GM18499 (cell line): Measurements from ENCODE around the gene NEDD9.

Source experiments
- ATAC-seq: cut with Tn5 transposase; IDR thresholded peaks from one replicate; pipeline ENCODE4 v1.9.1; 2021; ENCODE audit warnings: moderate number of reproducible peaks; ENCODE audit not compliant: insufficient read depth, unreplicated experiment

The NEDD9 gene

DNA sequence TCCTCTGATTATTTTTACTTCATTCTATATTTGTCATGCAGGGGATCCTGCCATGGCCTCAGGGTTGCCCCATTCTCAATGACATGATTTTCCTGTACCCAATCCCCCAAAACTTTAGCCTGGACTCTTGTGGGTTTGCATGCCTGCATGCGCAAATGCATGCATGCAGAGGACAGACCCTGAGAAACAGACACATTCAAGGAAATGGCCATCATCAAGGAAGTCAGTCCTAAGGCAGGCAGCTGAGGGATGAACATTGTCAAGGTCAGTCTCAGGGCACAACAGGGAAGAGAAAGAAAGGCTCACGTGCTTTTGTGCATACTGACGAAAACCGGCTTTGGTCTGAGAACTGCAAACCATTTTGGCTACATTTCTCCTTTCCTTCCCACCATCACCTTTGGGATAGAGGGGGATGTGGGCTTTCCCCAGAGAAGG, 13.1 kb downstream of the NEDD9 start:
- ATAC-seq, result no peak

DNA sequence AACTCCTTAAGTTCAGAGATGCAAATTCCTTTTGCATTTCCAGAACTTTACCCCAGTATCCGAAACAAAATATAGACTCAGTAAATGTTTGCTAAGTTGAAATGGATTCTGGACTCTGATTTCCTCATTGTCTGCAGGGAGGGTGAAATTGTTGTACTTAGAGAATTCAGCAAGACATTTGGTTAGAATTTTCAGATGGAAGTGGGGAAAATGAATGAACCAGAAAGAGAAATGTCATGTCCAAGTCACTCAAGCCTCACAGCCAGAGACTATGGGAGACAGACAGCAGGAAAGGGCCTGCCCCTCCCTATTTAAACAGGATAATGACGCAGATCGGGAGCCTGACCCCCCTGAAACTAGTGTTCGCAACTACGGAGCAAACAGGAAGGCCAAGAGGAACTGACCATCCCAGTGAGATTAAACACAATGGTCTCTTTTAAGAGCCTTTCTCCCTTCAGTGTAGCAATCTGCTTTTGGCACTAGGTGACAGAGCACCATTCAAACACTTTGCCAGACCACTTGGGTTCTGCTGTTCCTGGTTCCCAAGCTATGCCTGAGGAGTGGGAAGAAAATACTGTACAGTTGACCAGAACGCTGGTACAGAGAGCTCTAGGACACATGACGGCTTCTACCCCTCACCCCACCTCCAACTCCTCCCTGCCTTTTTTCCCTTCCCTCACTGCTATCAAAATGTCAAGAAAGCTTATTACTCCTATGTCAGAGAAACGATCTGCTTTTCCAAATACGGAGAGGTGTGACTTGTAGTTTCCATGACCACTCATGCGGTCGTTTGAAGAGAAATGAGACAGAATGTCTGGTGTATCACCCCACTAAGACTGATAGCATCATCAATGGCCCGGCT, 13.7 kb downstream of the NEDD9 start:
- ATAC-seq, result no peak

DNA sequence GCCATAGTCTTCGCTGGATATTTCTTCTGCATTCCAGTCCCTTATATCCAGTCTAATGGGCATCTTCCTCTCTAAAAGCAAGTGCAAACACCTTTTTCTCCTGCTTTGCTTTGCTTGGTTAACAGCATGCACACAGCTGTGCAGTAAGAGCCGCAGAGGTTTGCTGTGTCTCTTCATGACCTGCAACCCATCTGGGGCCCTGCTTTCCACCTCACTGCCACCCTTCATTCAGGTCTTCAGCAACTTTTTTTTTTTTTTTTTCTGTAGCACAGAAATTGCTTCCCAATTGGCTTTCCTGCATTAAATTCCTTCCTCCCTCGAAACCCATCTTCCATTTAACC, 14.4 kb downstream of the NEDD9 start:
- ATAC-seq, result no peak

DNA sequence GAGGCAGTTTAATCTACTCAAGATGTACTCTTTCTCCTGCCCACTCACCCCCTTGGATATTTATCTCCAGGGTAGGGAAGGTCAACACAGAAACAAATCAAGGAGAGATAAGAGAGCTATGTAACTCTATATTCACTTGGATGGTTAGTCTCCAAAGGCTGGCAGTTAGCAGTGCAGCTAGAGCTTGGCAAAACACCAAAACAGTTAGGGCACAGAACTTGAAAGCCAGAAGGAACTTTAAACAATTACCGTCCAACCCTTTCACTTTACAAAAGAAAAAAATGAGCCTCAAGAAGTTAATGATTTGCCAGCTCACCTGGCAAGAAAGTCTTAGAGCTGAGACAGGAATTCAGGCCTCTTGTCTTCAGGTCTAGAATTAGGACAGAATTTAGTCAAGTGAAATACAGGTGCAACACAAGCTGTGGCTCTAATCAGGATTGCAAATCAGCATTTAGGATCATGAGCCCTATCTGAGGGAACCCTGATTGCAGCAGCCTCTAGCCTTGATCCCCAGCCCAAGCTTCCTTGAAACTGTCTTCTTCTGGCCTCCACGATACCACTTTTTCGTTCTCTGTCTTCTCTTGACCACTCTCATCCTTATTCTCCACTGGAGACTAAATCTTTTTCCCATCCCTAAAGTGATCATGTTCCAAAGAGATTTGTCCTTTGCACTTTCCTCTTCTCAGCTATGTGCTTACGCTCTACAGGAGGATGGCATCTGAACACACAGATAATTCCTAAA, 14.9 kb downstream of the NEDD9 start:
- ATAC-seq, result no peak

DNA sequence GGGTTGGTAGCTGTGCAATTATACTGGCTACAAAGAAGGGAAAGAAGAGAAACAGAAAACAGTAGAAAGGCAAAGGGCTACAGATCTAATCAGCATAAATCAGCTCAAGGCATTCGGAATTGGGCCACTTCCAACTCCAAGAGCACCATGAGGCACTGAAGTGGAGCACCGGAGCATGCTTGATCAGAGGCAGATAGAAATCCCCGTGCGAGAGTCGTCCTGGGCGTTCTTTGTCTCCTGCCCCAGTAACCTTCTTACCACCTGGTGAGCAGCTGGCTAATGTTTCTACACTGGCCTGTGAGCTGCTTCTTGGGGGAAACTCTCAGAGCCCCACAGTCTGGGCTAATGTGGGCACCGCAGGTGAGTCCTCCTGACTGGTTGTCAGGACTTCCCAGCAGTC, 16.7 kb downstream of the NEDD9 start:
- ATAC-seq, result no peak

DNA sequence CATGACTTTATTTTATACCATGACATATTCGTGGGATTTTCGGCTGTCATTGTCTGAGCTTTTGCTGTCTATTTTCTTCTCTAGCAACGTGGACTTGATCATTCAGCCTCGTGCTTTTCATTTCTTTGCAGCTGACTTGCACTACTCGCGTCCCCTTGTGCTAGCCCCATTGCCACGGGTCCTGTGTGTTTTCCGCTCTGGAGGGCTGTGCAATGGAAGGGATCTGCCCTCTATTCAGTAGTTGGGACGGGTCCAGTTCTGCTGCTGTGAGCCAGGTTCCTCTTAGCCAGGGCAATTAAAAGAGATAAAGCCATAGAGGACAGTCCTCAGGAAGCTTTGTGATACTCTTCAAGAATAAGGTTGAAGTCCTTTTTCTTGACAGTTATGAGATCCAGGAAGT, 17.6 kb downstream of the NEDD9 start:
- ATAC-seq, result no peak

DNA sequence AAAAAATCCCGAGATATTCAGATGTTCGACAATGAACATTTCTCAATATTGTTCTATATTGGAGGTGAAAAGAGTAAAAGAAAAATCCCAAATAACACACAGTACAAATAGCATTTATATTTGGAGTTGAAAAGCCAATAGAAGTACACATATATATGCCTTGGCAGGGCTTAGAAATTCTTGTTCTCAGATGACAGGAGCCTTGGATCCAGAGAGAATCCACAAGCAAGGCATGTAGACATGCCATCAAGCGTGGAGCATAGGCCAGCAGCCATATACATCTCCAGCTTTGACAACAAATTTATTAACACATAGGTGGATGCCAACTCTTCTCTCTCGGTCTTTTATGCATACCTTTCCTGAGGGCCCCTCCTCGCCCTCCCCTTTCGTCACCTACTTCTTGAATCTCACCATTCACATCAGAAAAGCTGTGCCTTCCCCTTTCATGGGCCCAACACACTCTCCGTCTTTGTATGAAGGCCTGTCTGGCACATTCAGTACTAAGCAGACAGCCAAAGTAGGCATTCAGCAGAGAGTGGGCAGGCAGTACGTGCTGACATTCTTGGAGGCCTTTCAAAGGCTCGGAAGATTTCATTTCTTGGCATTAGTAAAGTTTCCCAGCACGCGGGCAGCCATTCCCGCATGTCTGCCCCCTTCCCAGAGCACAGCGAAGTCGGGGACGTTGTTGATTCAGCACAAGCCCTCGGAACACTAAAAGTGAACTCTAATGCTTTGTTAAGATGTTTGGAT, 18.2 kb downstream of the NEDD9 start:
- ATAC-seq, result no peak

DNA sequence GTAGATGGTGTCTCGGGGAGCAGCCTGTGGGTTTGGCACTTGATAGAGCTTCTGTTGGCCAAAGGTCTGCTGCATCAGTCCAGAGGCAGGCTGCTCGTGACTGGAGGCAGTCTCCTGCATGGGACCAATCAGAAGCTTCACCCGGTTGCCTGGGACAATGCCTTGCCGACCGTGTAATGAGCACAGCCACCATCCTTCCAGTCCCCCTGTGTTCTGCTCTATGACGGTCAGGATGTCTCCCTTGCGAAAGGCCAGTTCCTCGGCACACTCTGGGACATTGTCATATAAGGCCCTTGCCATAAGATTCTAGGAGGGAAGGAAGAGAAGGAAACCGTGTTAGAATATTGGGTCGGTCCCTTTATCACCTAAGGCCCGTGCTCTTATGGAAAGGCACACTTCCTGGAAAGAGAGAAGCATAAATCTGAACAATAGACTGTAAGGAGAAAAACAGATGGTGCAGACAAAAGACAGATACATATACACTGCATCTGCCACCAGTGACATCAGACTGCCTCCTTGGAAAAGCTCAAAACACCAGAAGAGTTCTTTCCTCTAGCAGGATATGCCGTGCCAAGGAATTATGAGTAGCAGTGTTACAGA, 18.9 kb downstream of the NEDD9 start:
- ATAC-seq, result no peak

DNA sequence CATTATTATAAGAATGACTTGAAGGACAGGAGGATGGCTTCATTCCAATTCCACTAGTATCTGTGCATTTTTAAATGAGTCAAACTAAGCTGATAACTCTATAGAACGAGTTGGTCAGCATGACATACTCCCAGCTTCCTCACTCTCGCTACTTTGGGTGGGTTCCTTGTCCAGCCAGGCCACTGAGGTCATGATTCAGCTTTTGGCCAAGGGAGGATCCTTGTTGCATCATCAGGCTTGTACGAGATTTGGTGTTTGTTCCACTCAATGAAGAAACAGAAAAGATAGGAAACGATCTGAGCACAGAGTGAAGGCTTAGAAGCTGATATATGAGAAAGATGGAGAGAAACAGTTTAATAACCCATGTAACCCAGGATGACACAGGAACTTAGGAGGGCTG, 19.8 kb downstream of the NEDD9 start:
- ATAC-seq, result no peak

DNA sequence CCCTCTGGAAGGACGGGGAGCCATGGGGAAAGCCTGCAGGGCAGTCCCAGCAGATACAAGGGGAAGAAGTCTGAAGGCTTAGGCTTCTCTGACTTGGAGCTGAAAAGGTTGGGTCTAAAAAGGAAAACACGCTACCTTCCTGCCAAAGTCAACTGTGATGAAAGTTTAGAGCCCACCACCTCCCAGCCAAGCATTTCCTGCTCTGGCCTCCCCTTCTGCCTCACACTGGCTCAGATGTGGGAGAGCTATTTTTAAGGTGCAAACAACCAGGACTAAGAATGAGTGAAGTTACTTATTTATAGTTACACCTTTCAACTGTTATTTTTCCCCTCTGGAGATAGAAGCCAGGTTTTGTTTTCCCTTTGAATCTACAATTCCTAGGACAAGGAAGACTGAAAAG, 21.2 kb downstream of the NEDD9 start:
- no peak for ATAC-seq

DNA sequence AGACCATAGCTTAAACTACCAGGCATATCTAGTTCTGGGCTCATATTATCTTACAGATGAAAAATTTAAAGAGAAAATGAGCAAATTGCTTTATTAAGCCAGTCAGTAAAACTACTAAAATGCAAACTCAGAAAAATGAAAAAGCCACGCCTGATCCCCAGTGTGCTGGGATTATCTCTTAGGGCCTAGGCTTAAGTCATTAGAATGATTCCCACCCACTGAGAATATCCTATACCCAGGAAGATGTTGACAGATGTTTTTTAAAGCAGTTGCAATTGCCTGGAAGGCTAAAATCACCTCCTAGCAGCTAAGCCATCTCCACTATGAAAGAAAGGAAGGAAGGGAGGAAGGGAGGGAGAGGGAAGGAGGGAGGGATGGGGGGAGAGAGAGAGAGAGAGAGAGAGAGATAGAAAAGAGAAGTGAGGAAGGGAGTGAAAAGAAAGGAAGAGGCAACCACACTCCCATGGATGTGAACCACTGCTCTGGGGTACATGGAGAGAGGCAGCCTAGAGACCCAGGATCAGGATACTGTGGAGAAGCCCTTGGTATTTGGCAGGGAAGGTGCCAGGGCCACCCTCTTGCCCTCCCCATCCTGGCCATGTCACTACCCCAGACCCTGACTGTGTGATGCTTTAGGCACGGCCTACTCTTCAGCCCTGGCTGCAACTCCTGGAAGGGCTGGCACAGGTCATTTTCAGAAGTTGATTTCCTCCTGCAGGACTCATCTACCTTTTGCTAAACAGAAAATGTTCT, 21.9 kb downstream of the NEDD9 start:
- no peak for ATAC-seq

DNA sequence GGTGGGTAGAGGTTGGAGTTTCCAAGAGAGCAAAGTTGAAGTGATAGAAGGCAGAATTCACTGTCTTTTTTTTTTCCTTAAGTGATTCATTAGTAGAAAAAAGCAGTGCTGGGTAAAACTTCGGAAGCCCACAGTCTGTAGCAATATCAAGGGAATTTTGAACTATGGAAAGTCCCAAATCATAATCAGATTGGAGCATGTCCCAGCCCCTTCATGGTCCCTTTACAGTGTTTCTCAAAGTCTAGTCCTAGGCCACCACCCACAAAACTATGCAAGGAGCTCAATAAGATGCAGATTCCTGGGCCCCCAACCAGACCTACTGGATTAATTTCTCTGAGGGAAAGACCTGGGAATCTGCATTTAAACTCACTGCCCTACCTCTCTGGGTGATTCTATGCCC, 22.6 kb downstream of the NEDD9 start:
- no peak for ATAC-seq

DNA sequence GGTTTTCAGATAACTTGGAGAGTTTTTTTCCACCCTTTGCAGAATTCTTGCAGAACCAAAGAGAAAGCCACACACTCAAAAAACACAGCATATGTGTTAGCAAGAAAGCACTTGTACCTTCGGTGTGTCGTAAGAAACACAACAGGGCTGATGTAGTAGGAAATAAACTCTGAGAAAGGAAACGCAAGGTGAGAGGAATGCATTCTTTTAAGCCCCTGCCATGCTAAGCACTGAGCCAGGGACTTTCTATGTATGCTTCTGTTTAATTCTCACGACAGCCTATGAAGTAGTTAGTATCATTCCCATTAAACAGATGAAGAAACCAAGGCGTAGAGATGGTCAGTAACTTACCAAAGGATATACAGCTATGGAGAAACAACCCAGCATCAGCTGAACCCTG, 23.1 kb downstream of the NEDD9 start:
- no peak for ATAC-seq

DNA sequence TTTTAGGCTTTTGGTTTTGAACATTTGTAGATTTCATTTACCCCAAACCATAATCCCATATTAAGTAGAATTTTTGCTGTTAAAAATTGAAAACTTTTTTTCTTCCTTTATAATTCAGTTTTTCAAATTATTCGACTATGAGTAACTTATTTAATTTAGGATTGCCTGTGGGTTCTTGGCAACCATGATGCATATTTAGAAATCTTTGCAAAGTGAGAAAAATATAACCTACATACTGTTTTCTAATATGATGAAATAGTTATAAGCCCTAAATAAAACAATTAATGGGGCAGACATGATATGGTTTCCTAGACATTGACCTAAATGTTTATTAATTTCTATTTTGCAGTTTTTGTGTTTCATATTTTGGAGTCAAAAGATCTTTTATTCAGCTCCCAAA, 23.6 kb downstream of the NEDD9 start:
- ATAC-seq, result no peak

DNA sequence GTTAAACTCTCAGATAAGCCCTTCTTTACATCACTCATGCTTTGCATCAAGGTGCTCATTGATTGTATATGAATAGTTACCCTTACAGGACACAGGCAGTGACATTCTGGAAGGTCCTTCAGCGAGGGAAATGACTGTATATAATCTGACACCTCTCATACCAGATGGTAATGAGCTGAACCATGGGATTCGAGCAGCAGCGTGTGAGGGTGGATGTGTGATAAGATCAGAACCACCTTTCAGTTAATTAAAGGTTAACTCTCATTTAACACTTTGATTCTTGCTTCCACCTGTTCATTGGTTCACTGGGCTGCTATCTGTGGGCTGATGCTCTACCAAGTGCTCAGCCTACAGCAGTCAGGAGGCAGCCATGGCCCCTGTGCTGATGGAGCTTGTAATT, 24.2 kb downstream of the NEDD9 start:
- no peak for ATAC-seq

DNA sequence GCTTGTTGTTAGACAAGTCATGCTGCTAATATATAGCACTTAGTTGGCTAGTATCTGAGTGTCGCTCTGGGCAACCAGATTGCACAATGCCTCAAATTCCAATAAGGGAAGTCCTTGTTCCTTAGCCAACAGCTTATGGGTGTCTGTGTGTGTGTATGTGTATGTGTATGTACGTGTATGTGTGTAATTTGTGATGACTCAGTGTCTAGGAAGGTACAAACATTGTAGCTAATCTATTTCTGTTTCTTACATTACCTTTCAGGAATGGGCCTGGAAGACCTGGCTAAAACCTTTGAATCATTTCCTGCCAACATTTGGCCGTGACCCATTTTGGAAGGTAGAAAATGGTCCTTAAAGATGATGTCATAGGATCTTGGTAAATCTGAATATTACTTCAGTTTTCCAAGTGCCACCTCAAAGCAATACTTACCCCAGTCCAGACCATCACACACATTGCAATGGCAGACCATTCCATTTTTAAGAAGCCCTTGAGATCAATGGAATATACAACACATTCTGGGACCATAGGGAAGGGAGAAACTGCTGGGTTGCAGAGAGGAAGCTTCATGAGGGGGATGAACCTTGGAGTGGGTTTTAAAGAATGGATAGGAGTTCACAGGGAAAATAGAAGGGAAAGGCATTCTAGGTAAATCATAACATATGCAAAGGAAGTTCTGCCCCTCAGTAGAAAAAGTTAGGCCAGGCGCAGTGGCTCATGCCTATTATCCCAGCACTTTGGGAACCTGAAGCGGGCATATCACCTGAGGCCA, 25.1 kb downstream of the NEDD9 start:
- ATAC-seq, result no peak

DNA sequence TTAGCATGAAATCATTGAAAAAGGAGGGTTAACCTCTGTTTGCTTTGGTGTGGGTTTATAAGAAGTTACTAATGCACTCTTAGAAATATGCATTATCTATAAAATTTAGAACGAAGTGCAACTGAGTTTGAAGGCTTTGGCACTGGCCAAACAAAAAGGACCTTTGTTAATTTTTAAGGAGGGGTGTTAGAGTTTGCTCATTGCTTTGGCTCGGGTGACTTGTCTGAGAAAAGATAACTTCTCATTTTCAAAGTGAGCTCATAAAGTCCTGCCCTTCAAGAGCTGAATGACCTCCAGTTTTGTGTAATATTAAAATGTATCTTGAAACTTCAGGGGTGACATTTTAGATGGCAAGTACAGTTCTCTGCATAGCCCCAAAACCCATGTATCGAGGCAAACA, 25.9 kb downstream of the NEDD9 start:
- ATAC-seq, result no peak

DNA sequence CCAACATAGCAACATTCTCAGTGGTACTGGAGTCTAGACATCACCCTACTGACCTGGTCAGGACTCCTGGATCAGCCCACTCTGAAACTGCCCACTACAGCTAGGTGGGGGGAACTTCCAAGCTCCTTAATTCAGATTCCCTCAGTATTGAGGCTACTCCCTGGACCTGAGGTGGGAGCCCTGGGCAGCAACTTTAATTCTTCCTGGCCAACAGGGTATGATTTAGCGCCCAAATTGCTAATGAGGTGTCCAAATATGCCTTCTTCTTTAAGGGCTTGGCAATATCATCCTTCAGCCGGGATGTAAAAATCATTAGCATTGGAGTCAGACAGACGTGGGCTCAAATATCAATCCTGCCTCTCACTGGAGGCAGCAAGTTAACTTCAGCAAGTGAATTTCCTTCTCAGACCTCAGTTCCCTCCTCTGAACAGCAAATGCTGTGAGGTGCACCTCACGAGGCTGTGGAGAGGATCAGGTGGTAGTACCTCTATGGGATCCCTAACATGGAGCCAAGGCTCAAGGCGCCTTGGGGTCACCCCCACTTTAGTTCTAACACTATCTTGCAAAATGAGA, 27.6 kb downstream of the NEDD9 start:
- no peak for ATAC-seq

DNA sequence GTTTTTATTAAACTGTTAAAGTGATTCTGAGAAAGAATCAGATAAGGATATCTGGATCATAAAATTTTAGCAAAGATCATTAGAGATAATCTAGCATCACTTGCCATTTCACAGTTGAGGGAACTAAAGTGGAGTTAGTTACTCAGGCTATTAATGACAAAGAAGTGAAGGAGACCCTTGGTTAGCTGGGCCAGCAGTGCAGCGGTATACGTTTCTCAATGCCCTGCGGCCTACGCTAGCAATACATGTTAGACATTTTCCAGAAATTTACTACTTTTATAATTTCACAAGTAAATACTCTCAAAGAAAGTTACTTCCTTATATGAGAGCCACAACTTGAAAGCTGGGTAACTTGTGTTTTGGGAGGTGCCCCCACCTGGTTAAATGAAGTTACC, 28.5 kb downstream of the NEDD9 start:
- no peak for ATAC-seq
